Measurements from ENCODE around the gene BATF2.

- no peak for TF ChIP-seq EZH2 (IDR thresholded peaks at IDR 0.05; ENCODE audit: insufficient read depth, poor library complexity, severe bottlenecking)
- TF ChIP-seq EZH2phosphoT487 (IDR thresholded peaks at IDR 0.05; ENCODE audit: insufficient read depth, low read depth): no peak
These were observed 7.4 kb downstream of the BATF2 start for GRCh38 chr11:64989416-64989815.

Data from GM23248 (cell line).